ENCODE measurements around the gene GNAO1. TPM values are rescaled to one million over a fixed set of nuclear protein-coding genes. Genes with fewer than 3 reads are reported as not detected.

GNAO1 gene
- total and polyA plus RNA-seq, 2 donors (not counting 1 experiment from before 2014, with no cell fraction given): 0.13 to 5.1 TPM

DNA sequence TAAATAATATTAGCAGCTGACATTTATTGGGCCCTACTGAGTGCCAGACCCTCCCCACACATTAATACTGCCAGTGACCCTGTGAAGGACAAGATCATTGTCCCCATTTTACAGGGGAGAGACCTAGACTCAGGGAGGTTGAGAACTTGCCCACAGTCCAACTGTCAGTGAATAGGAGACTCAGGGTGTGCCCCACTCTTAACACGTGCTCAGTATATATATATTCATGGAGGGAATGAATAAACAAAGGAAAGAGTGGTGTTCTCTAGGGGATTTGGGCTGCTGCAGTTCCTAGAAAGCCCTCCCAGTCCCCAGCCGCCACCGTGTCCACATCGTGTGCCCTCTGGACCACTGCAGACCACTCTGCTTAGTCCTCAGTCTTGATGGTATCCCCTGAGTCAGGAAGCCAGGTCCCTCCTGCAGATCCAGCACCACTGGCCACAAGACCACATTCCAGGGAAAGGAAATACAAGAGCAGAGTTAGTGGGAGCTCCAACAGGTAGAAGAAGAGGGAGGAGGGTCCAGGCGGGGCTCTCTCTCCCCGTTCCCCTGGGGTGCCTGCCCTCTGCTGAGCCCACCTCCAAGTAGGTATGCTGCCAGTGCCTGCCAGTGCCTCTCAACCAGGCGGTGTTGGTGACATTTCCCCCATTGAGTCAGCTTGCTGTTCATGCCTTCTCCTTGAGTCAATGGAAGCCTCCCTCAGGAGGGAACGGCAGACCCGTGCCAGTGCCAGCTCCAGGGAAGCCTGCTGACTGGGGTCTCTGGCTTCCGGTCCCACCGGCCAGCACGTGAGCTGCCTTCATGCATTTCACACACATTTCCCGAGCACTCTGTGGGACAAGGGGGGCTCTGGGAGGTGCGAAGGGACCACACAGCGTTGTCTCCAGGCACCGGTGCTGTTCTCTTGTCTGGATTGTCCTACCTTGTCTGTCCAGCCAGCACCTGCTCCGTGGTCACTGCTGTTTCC is 75.6 kb downstream of the GNAO1 start:
- no peak for ATAC-seq (ENCODE audit: low read depth)
- H3K27ac Mint-ChIP-seq: no peak overlapping the region
- CTCF ChIA-PET: no interaction called here

GRCh38 chr16:56267888-56268287 is 76.6 kb downstream of the GNAO1 start:
- Histone ChIP-seq H3K27me3 (replicated peaks in 1 of 4; ENCODE audit: control extremely low read depth in 1 of 4, control insufficient read depth in 3 of 4, insufficient read depth in 4 of 4, low read length in 3 of 4) (peaks cover 0 to 3% (median 0%) of the 10 kb centered on the region in 4 experiments), H3K4me3 (ENCODE audit: control extremely low read depth in 1 of 5, extremely low read depth in 1 of 5, insufficient read depth in 1 of 5, low read depth in 2 of 5, low read length in 4 of 5) (no peak overlapping the region), H3K36me3 (replicated peaks in 1 of 2; ENCODE audit: control extremely low read depth in 1 of 2, control insufficient read depth in 1 of 2, extremely low read depth in 1 of 2, insufficient read depth in 2 of 2, low read length in 1 of 2) (no peaks in the 10 kb centered on the region), H3K79me2 (ENCODE audit: control insufficient read depth, insufficient read depth, low read length) (no peaks in the 10 kb centered on the region), H3K9ac (ENCODE audit: low read length) (no peak overlapping the region), H3K9me3 (ENCODE audit: control extremely low read depth in 1 of 3, control insufficient read depth in 2 of 3, insufficient read depth in 1 of 3, low read length in 2 of 3) (no peaks in the 10 kb centered on the region), H3K4me2 (replicated peaks; ENCODE audit: low read depth, low read length, poor library complexity, severe bottlenecking) (no peak overlapping the region), H3K27ac (ENCODE audit: low read length in 2 of 2) (no peak overlapping the region), H4K20me1 (ENCODE audit: control insufficient read depth, insufficient read depth, low read length, poor library complexity, severe bottlenecking) (no peaks in the 10 kb centered on the region), H3K4me1 (ENCODE audit: control insufficient read depth in 2 of 2, insufficient read depth in 2 of 2, low read length in 2 of 2) (no peaks in the 10 kb centered on the region), H2AFZ (ENCODE audit: insufficient read depth, low read depth, low read length, poor library complexity, severe bottlenecking) (no peak overlapping the region)
- DNase-seq (no peak), ATAC-seq (ENCODE audit: low read depth) (no peak)
- no peak for TF ChIP-seq EZH2 (IDR thresholded peaks at IDR 0.05; ENCODE audit: borderline replicate concordance, insufficient read depth, low read depth, low read length, poor library complexity, severe bottlenecking)
- TF ChIP-seq, protein P1, sequence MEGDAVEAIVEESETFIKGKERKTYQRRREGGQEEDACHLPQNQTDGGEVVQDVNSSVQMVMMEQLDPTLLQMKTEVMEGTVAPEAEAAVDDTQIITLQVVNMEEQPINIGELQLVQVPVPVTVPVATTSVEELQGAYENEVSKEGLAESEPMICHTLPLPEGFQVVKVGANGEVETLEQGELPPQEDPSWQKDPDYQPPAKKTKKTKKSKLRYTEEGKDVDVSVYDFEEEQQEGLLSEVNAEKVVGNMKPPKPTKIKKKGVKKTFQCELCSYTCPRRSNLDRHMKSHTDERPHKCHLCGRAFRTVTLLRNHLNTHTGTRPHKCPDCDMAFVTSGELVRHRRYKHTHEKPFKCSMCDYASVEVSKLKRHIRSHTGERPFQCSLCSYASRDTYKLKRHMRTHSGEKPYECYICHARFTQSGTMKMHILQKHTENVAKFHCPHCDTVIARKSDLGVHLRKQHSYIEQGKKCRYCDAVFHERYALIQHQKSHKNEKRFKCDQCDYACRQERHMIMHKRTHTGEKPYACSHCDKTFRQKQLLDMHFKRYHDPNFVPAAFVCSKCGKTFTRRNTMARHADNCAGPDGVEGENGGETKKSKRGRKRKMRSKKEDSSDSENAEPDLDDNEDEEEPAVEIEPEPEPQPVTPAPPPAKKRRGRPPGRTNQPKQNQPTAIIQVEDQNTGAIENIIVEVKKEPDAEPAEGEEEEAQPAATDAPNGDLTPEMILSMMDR (IDR thresholded peaks at IDR 0.05): no peak
- Mint-ChIP-seq H3K4me3 (no peak overlapping the region), H3K27me3 (peaks cover 28% of the 10 kb centered on the region), H3K4me1 (no peaks in the 10 kb centered on the region), H3K27ac (no peak overlapping the region), H3K9me3 (ENCODE audit: insufficient read depth) (no peaks in the 10 kb centered on the region)
- intact Hi-C loops (cut with micrococcal nuclease): no loop called here
- ChIA-PET CTCF (no interaction called here), POLR2A (no interaction called here)
- 71% methylated on average over 1 of the region's 2 CpGs for WGBS (ENCODE audit: insufficient coverage)

More for the DNA sequence above, 75.6 kb downstream of the GNAO1 start:
- Mint-ChIP-seq H3K4me1 (peaks cover 5% of the 10 kb centered on the region), H3K4me3 (no peak overlapping the region), H3K27me3 (peaks cover 29% of the 10 kb centered on the region), H3K9me3 (ENCODE audit: insufficient read depth) (no peaks in the 10 kb centered on the region)
- H3K9ac ChIP-seq (ENCODE audit: low read length): no peak overlapping the region
- TF ChIP-seq EZH2 (IDR thresholded peaks at IDR 0.05; ENCODE audit: borderline replicate concordance, insufficient read depth, low read depth, low read length, poor library complexity, severe bottlenecking): no peak
- TF ChIP-seq, protein P1 (IDR thresholded peaks at IDR 0.05): no peak
- no peak overlapping the region for H3K4me3 ChIP-seq (ENCODE audit: control extremely low read depth in 1 of 5, extremely low read depth in 1 of 5, insufficient read depth in 1 of 5, low read depth in 2 of 5, low read length in 4 of 5)
- no peak overlapping the region for H2AFZ ChIP-seq (ENCODE audit: insufficient read depth, low read depth, low read length, poor library complexity, severe bottlenecking)
- no peaks in the 10 kb centered on the region for H3K9me3 ChIP-seq (ENCODE audit: control extremely low read depth in 1 of 3, control insufficient read depth in 2 of 3, insufficient read depth in 1 of 3, low read length in 2 of 3)
- H3K4me2 ChIP-seq (replicated peaks; ENCODE audit: low read depth, low read length, poor library complexity, severe bottlenecking): no peak overlapping the region
- no peak for DNase-seq
- no peaks in the 10 kb centered on the region for H3K79me2 ChIP-seq (ENCODE audit: control insufficient read depth, insufficient read depth, low read length)
- POLR2A ChIA-PET: no interaction called here
- H4K20me1 ChIP-seq (ENCODE audit: control insufficient read depth, insufficient read depth, low read length, poor library complexity, severe bottlenecking): no peaks in the 10 kb centered on the region
- peaks cover 0 to 4% of the 10 kb centered on the region in 2 donors for H3K4me1 ChIP-seq (ENCODE audit: control insufficient read depth in 2 of 2, insufficient read depth in 2 of 2, low read length in 2 of 2)
- no peaks in the 10 kb centered on the region for H3K36me3 ChIP-seq (replicated peaks in 1 of 2; ENCODE audit: control extremely low read depth in 1 of 2, control insufficient read depth in 1 of 2, extremely low read depth in 1 of 2, insufficient read depth in 2 of 2, low read length in 1 of 2)
- 77% methylated on average over 16 of the region's 17 CpGs for WGBS (ENCODE audit: insufficient coverage)
- intact Hi-C loops (cut with micrococcal nuclease): no loop called here
- H3K27ac ChIP-seq (ENCODE audit: low read length in 2 of 2): no peak overlapping the region
- peaks cover 0 to 3% (median 0%) of the 10 kb centered on the region in 4 experiments for H3K27me3 ChIP-seq (replicated peaks in 1 of 4; ENCODE audit: control extremely low read depth in 1 of 4, control insufficient read depth in 3 of 4, insufficient read depth in 4 of 4, low read length in 3 of 4)

All from B cell (primary cell).